GM19239 (cell line): ENCODE measurements around the gene OAS3.
"Not testable (repeated sequence)": the region's sequence is repeated elsewhere in the genome, so short reads cannot be mapped to it uniquely, and the experiment has no call there.

Experiments
- DNase-seq: peaks from one replicate; pipeline ENCODE4 v3.0.0; 2011; ENCODE audit warnings: low spot score; ENCODE audit not compliant: insufficient read length
- FAIRE-seq: peaks from 2 replicates; lab custom pipeline; 2011; peaks lifted over from hg19 to GRCh38; lab: Jason Lieb, UNC

Gene OAS3

DNA sequence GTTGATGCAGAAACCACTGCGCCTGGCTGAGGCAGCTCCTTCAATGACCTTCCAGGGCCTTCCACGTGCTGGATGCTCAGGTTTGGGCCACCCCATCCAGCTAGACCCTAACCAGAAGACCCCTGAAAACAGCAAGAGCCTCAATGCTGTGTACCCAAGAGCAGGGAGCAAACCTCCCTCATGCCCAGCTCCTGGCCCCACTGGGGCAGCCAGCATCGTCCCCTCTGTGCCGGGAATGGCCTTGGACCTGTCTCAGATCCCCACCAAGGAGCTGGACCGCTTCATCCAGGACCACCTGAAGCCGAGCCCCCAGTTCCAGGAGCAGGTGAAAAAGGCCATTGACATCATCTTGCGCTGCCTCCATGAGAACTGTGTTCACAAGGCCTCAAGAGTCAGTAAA, 10.5 kb downstream of the OAS3 start:
- DNase-seq, result no peak
- FAIRE-seq, result no peak

DNA sequence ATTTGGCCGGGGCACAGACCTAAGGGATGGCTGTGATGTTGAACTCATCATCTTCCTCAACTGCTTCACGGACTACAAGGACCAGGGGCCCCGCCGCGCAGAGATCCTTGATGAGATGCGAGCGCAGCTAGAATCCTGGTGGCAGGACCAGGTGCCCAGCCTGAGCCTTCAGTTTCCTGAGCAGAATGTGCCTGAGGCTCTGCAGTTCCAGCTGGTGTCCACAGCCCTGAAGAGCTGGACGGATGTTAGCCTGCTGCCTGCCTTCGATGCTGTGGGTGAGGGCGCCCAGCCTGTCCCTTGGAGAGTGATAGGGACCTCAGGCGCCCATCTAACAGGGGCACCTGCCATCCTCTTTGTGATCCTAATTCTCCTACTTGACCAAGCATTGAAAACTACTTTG, 12.4 kb downstream of the OAS3 start:
- DNase-seq (no peak), FAIRE-seq (no peak)

DNA sequence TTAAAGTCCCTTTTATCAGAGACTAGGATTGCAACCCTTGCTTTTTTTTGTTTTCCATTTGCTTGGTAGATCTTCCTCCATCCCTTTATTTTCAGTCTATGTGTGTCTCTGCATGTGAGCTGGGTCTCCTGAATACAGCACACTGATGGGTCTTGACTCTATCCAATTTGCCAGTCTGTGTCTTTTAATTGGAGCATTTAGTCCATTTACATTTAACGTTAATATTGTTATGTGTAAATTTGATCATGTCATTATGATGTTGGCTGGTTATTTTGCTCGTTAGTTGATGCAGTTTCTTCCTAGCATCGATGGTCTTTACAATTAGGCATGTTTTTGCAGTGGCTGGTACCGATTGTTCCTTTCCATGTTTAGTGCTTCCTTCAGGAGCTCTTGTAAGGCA, 18.9 kb downstream of the OAS3 start:
- FAIRE-seq, DNase-seq: not testable (repeated sequence)

DNA sequence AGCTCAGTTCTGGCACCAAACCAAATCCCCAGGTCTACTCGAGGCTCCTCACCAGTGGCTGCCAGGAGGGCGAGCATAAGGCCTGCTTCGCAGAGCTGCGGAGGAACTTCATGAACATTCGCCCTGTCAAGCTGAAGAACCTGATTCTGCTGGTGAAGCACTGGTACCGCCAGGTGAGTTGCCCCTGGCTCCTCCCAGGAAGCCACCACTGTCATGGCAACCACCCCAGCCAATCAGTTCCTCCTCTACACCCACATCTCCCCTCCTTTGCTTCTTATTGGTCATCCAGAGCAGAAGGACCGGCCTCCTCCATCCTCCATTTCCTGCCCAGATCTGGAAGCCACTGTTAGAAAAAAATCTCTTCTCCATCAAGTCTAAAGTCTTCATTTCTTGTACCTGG, 22.8 kb downstream of the OAS3 start:
- FAIRE-seq, result peak; percentile 31

DNA sequence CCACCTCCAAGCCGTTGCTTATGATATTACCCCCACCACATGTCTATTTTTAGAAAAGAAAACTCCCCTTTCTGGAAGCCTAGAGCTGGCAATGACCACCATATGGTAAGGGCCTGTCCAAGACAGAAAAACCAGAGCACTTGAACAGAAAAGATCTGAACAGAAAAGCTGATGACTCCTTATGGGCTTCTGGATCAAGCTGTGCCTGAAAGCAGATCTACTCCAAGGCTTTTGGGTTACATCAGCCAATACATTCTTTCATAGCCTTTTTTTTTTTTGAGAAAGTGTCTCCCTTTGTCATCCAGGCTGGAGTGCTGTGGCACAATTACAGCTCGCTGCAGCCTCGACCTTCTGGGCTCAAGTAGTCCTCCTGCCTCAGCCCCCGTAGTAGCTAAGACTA, 23.3 kb downstream of the OAS3 start:
- FAIRE-seq (no peak), DNase-seq (no peak)

More for the DNA sequence above, 22.8 kb downstream of the OAS3 start:
- no peak for DNase-seq

DNA sequence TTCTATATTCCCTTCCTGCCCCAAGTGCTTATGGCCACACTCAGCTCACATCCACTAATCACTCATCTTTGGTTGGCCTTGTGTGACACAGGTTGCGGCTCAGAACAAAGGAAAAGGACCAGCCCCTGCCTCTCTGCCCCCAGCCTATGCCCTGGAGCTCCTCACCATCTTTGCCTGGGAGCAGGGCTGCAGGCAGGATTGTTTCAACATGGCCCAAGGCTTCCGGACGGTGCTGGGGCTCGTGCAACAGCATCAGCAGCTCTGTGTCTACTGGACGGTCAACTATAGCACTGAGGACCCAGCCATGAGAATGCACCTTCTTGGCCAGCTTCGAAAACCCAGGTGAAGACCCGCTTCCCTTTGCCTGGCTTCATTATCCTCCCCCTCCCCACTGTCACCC, 24.3 kb downstream of the OAS3 start:
- DNase-seq (no peak), FAIRE-seq (no peak)

DNA sequence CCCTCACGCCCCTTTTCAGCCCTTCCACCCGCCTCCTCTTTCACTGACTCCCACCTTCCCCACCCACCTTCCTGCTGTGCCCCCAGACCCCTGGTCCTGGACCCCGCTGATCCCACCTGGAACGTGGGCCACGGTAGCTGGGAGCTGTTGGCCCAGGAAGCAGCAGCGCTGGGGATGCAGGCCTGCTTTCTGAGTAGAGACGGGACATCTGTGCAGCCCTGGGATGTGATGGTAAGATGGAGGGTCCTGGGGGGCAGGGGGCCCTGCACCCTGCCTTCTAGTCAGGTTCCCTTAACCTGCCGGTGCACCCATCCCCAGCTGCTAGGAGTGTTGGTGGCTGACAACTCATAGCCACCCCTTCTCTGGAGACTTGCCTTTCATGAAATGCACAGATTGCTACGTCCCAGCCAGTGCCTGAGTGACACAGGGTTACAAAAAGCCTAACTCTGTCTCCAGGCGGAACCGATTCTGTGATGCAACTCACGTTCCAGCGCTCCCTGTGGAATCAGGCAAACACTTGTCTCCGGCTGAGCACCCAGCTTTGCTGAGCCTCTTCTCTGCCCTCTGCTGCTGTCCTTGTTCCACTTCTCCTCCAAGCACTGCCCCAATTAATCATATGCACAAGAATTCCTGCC, 25.1 kb downstream of the OAS3 start:
- FAIRE-seq (no peak), DNase-seq (no peak)

DNA sequence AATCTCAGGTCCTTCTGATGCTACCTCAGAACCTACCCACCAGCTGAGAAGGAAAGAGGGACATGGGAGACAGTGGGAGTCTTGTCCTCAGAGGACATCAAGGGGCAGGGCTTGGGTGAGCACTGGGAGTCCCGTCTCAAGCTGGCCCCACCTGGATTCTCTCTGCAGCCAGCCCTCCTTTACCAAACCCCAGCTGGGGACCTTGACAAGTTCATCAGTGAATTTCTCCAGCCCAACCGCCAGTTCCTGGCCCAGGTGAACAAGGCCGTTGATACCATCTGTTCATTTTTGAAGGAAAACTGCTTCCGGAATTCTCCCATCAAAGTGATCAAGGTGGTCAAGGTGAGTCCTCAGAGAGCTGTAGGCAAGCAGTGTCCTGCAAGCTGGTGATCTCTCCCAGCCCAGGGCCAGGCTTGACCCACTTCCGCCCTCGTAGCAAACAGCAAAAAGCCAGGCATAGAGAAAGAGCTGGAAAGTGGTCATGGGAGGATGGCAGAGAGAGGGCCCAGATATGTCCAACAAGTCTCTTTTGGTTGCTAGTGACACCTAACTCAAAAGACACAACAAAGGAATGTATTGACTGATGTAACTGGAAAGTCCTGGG, 25.9 kb downstream of the OAS3 start:
- DNase-seq, result no peak
- FAIRE-seq, result no peak

DNA sequence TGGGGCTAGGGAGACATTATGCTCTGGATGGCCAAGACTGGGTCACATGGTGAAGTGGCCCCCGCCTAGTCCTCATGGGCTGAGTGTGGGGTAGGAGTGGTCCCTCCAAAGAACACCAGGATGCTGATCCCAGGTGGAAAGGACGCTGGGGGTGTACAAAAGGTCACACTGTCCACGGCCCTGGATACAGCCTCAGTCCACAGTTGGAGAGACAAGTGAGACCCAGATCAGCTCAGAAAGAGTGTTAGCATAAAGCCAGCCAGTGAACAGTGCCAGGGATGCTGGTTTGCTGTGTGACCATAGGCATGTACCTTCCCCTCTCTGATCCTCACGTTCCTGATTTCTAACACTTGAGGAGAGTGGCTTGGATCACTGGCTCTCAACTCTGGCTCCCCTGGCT, 26.6 kb downstream of the OAS3 start:
- no peak for FAIRE-seq
- DNase-seq, result no peak

DNA sequence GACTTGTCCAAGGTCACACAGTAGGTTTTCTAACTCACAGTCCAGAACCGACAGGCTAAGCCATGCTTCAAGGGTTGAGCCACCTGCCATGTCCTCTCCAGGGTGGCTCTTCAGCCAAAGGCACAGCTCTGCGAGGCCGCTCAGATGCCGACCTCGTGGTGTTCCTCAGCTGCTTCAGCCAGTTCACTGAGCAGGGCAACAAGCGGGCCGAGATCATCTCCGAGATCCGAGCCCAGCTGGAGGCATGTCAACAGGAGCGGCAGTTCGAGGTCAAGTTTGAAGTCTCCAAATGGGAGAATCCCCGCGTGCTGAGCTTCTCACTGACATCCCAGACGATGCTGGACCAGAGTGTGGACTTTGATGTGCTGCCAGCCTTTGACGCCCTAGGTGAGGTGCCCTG, 27.4 kb downstream of the OAS3 start:
- no peak for DNase-seq
- FAIRE-seq, result no peak

DNA sequence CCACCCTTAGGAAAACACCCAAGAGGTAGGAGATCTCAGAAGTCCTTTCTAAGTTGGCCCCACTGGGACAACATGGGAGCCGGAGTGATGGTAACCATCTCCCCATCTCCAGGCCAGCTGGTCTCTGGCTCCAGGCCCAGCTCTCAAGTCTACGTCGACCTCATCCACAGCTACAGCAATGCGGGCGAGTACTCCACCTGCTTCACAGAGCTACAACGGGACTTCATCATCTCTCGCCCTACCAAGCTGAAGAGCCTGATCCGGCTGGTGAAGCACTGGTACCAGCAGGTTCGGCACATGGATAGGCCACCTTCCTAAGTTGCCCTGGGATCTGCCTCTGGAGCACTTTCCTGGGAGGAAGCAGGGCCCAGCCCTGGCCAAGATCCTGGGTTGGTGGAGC, 29.0 kb downstream of the OAS3 start:
- no peak for FAIRE-seq
- DNase-seq, result no peak

DNA sequence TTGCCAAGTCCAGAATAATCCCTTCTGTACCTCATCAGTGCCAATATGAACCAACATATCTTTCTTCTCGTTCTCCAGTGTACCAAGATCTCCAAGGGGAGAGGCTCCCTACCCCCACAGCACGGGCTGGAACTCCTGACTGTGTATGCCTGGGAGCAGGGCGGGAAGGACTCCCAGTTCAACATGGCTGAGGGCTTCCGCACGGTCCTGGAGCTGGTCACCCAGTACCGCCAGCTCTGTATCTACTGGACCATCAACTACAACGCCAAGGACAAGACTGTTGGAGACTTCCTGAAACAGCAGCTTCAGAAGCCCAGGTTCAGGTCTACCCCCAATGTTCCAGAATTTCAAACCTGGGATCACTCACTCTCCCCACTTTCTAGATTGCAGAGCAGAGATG, 29.6 kb downstream of the OAS3 start:
- FAIRE-seq, result no peak
- no peak for DNase-seq

DNA sequence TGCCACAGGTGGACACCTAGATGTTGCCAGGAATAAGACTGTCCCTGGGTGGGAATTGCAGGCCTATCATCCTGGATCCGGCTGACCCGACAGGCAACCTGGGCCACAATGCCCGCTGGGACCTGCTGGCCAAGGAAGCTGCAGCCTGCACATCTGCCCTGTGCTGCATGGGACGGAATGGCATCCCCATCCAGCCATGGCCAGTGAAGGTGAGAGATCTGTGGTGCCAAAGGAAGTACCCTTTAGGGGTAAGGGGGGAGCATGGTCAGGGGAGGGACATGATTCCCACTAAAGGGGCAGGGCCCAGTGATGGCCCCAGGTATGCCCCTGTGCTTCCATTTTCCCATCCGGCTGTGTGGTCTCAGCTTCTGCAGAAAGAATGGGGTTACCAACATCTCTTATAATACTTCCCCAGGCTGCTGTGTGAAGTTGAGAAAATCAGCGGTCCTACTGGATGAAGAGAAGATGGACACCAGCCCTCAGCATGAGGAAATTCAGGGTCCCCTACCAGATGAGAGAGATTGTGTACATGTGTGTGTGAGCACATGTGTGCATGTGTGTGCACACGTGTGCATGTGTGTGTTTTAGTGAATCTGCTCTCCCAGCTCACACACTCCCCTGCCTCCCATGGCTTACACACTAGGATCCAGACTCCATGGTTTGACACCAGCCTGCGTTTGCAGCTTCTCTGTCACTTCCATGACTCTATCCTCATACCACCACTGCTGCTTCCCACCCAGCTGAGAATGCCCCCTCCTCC, 31.5 kb downstream of the OAS3 start:
- DNase-seq (no peak), FAIRE-seq (no peak)

DNA sequence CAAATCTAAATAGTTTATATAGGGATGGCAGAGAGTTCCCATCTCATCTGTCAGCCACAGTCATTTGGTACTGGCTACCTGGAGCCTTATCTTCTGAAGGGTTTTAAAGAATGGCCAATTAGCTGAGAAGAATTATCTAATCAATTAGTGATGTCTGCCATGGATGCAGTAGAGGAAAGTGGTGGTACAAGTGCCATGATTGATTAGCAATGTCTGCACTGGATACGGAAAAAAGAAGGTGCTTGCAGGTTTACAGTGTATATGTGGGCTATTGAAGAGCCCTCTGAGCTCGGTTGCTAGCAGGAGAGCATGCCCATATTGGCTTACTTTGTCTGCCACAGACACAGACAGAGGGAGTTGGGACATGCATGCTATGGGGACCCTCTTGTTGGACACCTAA, 32.1 kb downstream of the OAS3 start:
- FAIRE-seq (no peak), DNase-seq (no peak)

DNA sequence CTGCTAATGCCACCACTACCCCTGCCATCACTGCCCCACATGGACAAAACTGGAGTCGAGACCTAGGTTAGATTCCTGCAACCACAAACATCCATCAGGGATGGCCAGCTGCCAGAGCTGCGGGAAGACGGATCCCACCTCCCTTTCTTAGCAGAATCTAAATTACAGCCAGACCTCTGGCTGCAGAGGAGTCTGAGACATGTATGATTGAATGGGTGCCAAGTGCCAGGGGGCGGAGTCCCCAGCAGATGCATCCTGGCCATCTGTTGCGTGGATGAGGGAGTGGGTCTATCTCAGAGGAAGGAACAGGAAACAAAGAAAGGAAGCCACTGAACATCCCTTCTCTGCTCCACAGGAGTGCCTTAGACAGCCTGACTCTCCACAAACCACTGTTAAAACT, 33.0 kb downstream of the OAS3 start:
- FAIRE-seq, result no peak

DNA sequence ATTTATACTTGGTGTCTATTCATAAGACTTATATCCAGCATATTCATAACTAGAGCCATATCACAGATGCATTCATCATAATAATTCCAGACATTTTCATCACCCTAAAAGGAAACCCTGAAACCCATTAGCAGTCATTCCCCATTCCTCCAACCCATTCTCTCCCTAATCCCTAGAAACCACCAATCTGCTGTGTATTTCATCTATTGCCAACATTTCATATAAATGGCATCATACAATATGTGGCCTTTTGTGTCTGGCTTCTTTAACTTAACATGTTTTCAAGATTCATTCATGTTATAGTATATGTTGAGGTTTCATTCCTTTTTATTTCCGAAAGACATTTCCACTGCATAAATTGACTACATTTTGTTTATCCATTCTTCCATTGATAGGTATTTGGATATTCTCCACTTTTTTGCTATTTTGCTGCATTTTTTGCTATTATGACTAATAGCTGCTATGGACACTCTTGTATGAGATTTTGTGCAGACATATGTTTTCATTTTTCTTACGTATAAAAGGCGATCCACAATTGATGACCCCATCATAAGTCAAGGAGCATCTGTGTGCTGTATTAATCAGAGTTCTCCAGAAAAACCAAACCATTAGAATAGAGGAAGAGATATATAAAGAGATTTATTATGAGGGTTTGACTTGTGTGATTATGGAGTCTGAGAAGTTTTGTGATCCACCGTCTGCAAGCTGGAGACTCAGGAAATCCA, 34.9 kb downstream of the OAS3 start:
- no peak for FAIRE-seq

More for the DNA sequence above, 33.0 kb downstream of the OAS3 start:
- DNase-seq, result no peak

DNA sequence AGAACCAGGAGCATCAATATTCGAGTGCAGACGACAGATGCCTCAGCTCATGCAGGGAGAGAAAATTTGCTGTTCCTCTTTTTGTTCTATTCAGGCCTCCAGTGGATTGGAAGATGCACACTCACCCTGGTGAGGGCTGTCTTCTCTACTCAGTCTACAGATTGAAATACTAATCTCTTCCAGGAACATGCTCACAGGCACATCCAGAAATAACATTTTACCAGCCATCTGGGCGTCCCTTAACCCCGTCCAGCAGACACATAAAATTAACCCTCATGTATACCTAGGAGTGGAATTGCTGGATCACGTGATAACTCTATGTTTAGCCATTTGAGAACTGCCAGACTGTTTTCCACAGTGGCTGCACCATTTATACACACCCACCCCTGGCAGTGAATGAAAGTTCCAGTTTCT, 35.6 kb downstream of the OAS3 start:
- DNase-seq (no peak), FAIRE-seq (no peak)

More for the DNA sequence above, 34.9 kb downstream of the OAS3 start:
- no peak for DNase-seq

DNA sequence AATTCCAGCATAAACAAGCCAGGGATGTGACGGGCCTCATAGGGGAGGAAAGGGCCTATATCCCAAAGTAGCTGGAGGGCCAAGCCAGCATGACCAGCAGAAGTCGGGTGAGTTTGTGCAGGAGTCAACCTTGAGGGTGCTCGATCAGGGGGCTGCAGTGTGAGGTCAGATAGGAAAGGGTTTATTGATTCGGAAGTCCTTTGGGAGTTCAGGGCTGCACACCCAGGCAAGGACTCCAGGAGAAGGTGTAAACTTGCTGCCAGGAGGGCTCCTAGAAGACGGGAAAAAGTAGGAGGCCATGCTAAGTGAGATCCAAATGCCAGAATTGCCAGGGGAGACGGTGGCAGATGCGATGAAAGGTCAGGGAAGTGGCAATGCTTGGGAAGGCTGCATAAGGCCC, 36.6 kb downstream of the OAS3 start:
- DNase-seq (no peak), FAIRE-seq (no peak)

DNA sequence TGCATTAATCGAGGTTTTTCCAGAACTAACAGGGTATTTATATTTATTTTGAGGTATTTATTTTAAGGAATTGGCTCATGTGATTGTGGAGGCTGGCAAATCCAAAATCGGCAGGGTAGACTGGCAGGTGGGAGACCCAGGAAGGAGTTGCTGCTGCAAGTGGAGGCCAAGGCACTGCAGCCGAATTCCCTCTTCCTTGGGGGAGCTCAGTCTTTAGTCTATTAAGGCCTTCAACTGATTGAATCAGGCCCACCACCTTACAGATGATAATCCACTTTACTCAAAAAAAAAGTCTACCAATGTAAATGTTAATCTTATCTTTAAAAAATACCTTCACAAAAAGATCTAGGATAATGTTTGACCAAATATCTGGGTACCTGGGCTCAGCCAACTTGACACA, 38.9 kb downstream of the OAS3 start:
- FAIRE-seq (no peak), DNase-seq (no peak)

DNA sequence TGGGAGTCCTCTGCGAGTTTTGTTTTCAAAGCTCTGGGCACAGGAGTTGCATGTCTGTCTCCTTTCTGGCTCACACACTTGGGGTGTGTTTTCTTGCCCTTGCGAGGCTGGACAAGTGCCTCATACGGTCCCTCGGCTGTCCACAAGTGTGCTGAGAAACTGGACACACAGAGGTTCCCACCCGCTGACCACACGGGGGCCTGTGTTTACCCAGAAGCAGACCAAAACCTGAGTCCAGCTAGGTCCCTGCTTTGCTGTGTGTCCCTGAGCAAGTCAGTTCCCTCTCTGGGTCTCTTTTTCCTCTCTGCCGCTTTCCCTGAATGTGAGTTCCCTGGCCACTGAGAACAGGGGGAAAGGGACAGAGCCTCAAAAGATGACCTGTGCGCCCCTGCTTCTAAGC, 39.4 kb downstream of the OAS3 start:
- no peak for DNase-seq
- no peak for FAIRE-seq
